ENCODE data around the gene PAPPA. TPM values are rescaled to one million over a fixed set of nuclear protein-coding genes. Genes with fewer than 3 reads are reported as not detected.

Gene PAPPA
- total RNA-seq, 2 experiments from 2014 or later, result not detected

DNA sequence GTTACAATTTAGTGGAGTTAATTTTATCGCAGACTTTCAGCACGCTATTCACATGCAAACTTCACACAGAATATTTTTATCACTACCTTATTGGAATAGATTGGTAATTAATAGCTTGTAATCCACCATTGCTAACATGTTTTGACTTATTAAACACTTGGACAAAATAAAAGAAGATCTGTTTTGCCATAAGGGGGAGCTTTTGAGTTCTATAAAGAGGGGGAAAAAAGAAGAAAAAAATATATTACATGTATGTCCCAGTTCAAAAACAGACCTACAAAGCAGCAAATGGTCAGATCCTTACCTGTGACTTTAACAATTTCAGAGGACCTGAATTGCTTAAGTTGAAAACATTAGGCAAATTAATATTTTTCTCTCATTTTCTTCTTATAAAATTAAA, 1.2 kb upstream of the PAPPA start:
- ChIA-PET POLR2A (no interaction called here), CTCF (no interaction called here)

GRCh38 chr9:116152941-116153764, 438 bp upstream of the PAPPA start:
- ChIA-PET POLR2A (no interaction called here), CTCF (no interaction called here)

DNA sequence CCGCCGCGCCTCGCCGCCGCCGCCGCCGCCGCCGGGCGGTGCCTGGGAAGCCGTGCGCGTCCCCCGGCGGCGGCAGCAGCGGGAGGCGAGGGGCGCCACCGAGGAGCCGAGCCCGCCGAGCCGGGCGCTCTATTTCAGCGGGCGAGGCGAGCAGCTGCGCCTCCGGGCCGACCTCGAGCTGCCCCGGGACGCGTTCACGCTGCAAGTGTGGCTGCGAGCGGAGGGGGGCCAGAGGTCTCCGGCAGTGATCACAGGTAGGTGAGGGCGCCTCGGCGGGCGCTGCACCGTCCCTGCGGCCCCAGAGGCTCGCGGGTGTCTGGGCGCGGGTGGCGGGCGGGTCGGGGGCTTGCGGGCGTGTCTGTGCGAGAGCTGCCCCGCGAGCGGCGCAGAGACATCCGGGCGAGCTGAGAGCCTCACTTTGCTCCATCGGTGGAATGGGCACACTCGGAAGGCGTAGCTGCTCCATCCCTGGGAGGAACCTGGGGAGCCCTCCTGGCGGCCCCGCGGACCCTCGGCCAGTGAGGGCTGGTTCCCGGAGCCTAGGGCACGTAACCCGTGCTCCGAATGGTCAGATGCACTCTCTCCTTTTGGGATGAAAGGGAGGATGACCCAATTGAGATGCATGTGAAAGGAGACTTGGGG, 864 bp downstream of the PAPPA start:
- CTCF ChIA-PET, result no interaction called here

DNA sequence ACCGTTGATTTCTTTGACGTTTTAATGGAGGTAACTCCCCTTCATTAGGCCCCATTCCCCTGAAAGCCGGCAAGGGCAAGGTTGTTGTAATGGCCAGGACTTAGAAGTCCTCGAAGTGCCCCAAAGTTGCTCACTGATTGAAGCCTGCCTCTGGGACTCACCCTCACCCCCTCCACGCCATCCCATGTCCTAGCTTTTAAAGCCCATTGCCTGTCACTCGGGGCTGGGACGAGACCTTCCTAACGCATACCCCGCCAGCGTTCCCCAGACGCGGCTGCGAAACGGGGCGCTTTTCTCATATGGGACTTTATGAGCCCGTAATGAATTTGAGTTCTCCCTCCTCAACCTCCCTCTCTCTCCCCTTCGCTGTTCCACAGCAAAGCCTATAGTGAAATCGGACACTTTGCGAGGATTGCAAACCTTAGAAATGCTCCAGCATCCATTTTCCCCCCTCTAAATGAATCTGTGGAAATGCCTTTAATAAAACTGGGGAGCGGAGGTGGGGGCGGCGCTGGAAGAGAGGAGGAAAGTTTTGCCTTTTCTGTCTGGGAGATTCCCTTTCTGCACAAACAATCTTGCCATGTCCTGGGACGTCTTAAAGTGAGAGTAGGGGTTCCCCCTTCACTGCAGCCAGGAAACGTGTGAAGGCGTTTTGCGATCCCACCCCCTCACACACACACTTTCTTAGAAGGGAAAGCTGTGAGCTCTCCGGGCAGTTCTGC, 1.5 kb downstream of the PAPPA start:
- CTCF ChIA-PET, result no interaction called here
- POLR2A ChIA-PET, result no interaction called here

More for the DNA sequence above, 864 bp downstream of the PAPPA start:
- POLR2A ChIA-PET, result no interaction called here

GRCh38 chr9:116155698-116156039, 2.1 kb downstream of the PAPPA start:
- POLR2A ChIA-PET, result no interaction called here
- CTCF ChIA-PET, result no interaction called here

- ChIA-PET POLR2A (no interaction called here), CTCF (no interaction called here)
Measured at GRCh38 chr9:116156621-116157314, 3.2 kb downstream of the PAPPA start.

DNA sequence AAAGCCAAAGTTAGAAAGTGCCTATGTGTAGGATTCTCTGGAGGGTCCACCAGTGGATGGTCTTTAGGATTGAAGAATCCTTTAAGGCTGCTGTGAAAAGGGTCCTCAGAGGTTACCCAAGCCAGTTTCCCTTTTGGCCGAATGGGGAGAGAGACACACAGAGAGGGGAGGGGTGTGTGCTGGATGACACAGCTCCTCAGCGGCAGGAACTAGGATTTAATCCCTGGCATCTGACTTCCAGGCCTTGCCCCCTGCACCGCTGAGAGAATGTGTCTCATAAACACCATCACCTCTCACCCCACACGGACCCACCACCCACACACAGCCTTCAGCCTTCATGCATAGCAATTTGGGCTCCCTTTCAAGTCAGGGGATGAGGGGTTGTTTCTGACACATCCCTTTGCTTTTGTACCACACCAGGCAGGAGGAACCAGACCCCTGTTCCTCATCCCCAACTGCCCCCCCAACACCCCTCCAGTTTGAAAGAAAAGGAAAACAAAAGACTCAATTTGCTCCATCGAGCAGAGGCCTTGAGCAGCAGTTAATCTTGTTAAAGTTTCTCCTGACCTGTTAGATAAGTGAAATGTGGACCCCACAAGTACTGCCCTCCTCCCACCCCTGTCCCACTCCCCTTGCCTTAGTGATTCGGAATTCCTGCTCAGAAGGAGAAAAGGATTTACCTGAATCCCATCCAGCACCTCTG, 4.0 kb downstream of the PAPPA start:
- POLR2A ChIA-PET, result no interaction called here
- CTCF ChIA-PET, result no interaction called here

GRCh38 chr9:116160676-116161571, 7.3 kb downstream of the PAPPA start:
- CTCF ChIA-PET, result no interaction called here
- POLR2A ChIA-PET, result interaction anchor here (0.6 kb wide), 1 partner anchor 77 kb away, joined by 4 read pairs; no protein-coding TSS in a partner anchor

DNA sequence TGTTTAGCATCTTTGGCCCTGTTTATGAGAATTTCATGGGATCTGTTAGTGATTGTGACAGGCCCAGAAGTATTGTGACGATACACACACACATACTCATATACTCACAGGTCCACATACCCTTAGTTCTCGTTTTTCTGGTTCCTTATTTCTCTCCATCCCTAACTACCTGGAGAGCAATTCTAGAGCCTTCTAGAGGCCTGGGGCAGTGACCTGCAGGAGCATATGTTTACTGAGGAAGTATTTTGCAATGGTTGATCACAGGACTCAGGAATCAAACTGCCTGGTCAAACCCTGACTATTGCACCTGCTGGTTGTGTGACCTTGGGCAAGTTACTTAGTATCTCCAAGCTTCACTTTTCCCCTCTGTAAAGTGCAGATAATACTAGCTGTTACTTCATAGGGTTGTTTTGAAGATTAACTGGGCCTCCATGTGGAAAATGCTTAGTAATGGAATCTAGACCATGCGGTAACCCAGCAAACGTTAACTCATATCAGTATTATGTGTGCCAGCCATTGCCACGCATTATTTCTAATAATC, 8.7 kb downstream of the PAPPA start:
- ChIA-PET POLR2A (no interaction called here), CTCF (no interaction called here)

DNA sequence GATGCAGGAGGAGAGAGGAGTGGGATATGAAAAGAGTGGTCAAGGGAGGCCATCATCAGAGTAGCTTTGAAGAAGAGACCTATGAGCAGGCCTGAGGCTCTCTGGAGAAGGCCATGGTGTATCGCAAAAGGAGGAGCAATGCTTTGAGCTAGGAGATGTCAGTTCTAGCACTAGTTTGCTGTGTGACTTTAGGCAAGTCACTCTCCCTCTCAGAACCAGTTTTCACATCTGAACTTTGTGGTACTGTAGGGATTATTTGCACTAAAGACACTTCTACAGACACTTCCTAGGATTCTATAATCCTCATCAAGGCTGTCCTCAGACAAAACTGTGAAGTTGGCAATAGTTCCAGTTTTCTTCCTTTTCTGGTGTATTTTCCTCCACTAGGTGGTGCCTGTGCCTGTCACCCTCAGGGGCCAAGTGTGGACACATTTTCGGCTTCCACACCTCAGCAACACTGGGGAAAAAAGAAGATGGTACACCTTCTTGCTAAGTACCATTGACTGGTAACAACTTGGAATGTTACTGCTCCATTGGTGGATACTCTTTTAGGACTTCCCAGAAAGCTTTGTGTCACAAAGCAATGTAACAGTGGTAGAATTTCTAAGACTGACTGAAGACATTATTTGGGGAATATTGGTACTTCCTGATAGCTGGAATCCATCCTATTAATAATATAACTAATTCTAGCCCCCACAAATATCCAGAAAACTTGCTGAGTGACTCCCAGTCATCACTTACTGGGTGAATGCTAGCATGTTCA, 9.9 kb downstream of the PAPPA start:
- CTCF ChIA-PET, result no interaction called here

DNA sequence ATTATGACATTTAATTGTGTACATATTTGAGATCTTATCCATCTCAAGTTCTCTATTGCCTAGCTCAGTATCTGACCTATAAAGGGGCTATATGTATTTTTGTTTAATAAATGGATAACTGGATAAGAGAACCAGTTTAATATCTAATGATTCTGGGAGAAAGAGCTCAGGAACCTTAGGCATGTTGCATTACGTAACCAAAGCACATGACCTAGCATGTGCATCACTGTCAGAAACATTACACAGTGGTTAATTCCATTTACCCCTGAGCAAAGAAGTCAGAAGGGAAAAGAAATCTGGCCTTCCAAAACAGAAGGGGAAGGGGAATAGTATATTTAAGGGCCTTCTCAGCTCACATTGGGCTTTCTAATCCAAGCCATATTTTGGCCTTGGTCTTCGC, 12.3 kb downstream of the PAPPA start:
- ChIA-PET POLR2A (no interaction called here), CTCF (no interaction called here)

More for the DNA sequence above, 9.9 kb downstream of the PAPPA start:
- POLR2A ChIA-PET, result no interaction called here

GRCh38 chr9:116166713-116167112, 13.1 kb downstream of the PAPPA start:
- ChIA-PET POLR2A (no interaction called here), CTCF (no interaction called here)

GRCh38 chr9:116168231-116168630, 14.6 kb downstream of the PAPPA start:
- CTCF ChIA-PET, result no interaction called here
- POLR2A ChIA-PET, result no interaction called here

DNA sequence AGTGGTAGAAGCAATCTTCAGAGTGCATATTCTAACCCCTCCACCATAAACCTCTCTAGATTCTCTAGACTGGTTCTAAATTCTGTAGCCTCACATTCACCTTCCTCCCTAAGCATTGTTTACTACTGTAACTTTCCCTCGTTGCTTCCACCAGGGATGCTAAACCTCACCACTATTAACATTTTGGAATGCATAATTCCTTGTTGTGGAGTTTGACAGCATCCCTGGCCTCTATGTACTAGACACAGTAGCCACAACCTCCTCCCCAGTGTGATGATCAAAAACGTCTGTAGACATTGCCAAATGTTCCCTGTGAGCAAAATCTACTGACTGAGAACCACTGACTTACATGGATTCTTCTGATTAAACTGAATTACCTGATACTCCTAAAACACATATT, 18.6 kb downstream of the PAPPA start:
- CTCF ChIA-PET, result no interaction called here
- POLR2A ChIA-PET, result no interaction called here

GRCh38 chr9:116174347-116174746, 20.8 kb downstream of the PAPPA start:
- CTCF ChIA-PET, result no interaction called here
- POLR2A ChIA-PET, result no interaction called here

DNA sequence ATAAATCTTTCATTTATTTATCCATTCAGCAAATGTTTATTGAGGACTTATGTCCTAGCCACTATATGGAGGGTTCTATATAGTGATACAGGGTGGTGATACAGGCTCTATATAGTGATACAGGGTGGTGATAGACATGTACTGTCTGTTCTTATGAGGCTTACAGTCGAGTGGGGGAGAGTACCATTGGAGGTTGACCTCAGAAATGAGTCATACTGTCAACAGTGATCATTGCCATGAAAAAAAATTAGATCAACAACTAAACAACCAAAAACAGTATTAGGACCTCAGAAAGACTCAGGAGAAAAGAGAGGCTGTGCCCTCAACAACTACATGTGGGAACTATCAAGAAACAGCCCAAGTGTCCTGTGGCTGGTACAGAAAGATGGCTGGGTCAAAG, 22.0 kb downstream of the PAPPA start:
- POLR2A ChIA-PET, result no interaction called here

GRCh38 chr9:116178481-116179211, 25.1 kb downstream of the PAPPA start:
- ChIA-PET POLR2A (no interaction called here), CTCF (no interaction called here)

More for the DNA sequence above, 22.0 kb downstream of the PAPPA start:
- CTCF ChIA-PET, result no interaction called here

Data from activated CD8-positive, alpha-beta memory T cell treated with anti-CD3 and anti-CD28 coated beads for 36 hours (primary cell).